ENCODE measurements around the gene C19orf25.

The C19orf25 gene

DNA sequence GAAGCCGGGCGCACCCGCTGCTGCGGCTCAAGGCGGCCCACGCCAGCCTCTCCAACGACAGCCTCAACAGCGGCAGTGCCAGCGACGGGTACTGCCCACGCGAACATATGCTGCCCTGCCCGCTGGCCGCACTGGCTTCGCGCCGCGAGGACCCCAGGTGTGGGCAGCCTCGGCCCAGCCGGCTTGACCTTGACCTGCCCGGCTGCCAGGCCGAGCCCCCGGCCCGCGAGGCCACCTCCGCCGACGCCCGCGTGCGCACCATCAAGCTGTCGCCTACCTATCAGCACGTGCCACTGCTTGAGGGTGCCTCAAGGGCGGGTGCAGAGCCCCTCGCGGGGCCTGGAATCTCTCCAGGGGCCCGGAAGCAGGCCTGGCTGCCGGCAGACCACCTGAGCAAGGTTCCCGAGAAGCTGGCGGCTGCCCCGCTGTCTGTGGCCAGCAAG, 13.0 kb downstream of the C19orf25 start:
- Histone ChIP-seq H3K9ac (no peak overlapping the region), H3K27ac (no peak overlapping the region), H3K36me3 (ENCODE audit: control insufficient read depth, insufficient read depth, low read length) (no peaks in the 10 kb centered on the region), H3K4me1 (peaks cover 14% of the 10 kb centered on the region), H3K4me3 (ENCODE audit: low read depth, low read length) (no peak overlapping the region), H3K4me2 (ENCODE audit: low read length) (no peak overlapping the region), H2AFZ (no peak overlapping the region), H3K9me3 (ENCODE audit: control insufficient read depth, low read length) (no peaks in the 10 kb centered on the region), H3K79me2 (peaks cover 10% of the 10 kb centered on the region), H3K27me3 (ENCODE audit: control insufficient read depth, insufficient read depth, low read length) (peaks cover 11% of the 10 kb centered on the region)
- TF ChIP-seq, protein P1, sequence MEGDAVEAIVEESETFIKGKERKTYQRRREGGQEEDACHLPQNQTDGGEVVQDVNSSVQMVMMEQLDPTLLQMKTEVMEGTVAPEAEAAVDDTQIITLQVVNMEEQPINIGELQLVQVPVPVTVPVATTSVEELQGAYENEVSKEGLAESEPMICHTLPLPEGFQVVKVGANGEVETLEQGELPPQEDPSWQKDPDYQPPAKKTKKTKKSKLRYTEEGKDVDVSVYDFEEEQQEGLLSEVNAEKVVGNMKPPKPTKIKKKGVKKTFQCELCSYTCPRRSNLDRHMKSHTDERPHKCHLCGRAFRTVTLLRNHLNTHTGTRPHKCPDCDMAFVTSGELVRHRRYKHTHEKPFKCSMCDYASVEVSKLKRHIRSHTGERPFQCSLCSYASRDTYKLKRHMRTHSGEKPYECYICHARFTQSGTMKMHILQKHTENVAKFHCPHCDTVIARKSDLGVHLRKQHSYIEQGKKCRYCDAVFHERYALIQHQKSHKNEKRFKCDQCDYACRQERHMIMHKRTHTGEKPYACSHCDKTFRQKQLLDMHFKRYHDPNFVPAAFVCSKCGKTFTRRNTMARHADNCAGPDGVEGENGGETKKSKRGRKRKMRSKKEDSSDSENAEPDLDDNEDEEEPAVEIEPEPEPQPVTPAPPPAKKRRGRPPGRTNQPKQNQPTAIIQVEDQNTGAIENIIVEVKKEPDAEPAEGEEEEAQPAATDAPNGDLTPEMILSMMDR (IDR thresholded peaks at IDR 0.05) = no peak

DNA sequence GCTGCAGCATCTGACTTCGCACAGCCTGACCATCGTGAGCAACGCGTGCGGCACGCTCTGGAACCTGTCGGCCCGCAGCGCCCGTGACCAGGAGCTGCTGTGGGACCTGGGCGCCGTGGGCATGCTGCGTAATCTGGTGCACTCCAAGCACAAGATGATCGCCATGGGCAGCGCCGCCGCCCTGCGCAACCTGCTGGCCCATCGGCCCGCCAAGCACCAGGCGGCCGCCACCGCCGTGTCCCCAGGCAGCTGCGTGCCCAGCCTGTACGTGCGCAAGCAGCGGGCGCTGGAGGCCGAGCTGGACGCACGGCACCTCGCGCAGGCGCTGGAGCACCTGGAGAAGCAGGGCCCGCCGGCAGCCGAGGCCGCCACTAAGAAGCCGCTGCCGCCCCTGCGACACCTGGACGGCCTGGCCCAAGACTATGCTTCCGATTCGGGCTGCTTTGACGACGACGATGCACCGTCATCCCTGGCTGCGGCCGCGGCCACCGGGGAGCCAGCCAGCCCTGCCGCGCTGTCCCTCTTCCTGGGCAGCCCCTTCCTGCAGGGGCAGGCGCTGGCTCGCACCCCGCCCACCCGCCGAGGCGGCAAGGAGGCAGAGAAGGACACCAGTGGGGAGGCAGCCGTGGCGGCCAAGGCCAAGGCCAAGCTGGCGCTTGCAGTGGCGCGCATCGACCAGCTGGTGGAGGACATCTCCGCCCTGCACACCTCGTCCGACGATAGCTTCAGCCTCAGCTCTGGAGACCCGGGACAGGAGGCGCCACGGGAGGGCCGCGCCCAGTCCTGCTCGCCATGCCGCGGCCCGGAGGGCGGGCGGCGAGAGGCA, 13.6 kb downstream of the C19orf25 start:
- Histone ChIP-seq H3K27ac (no peak overlapping the region), H3K79me2 (peaks cover 10% of the 10 kb centered on the region), H3K9me3 (ENCODE audit: control insufficient read depth, low read length) (no peaks in the 10 kb centered on the region), H3K4me2 (ENCODE audit: low read length) (no peak overlapping the region), H3K4me3 (ENCODE audit: low read depth, low read length) (no peak overlapping the region), H3K27me3 (ENCODE audit: control insufficient read depth, insufficient read depth, low read length) (peaks cover 11% of the 10 kb centered on the region), H3K9ac (no peak overlapping the region), H3K36me3 (ENCODE audit: control insufficient read depth, insufficient read depth, low read length) (no peaks in the 10 kb centered on the region), H3K4me1 (peaks cover 14% of the 10 kb centered on the region), H2AFZ (no peak overlapping the region)
- TF ChIP-seq, protein P1 (IDR thresholded peaks at IDR 0.05) = peak; percentile 10

DNA sequence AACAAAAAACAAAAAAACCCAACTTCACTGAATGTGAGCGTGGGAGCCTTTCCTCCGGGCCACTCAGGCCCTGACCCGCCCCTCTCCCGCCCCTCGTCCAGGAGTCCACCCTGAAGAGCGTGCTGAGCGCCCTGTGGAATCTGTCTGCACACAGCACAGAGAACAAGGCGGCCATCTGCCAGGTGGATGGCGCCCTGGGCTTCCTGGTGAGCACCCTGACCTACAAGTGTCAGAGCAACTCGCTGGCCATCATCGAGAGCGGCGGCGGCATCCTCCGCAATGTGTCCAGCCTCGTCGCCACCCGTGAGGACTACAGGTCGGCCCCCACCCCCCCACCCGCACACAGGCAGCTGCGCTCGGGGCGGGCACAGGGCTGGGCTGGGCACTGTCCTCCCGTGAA, 17.2 kb downstream of the C19orf25 start:
- H3K36me3 ChIP-seq (ENCODE audit: control insufficient read depth, insufficient read depth, low read length) = no peaks in the 10 kb centered on the region
- no peak overlapping the region for H2AFZ ChIP-seq
- H3K9ac ChIP-seq = no peak overlapping the region
- no peak overlapping the region for H3K4me3 ChIP-seq (ENCODE audit: low read depth, low read length)
- no peak overlapping the region for H3K27ac ChIP-seq
- H3K27me3 ChIP-seq (ENCODE audit: control insufficient read depth, insufficient read depth, low read length) = no peaks in the 10 kb centered on the region
- H3K4me1 ChIP-seq = peaks cover 2% of the 10 kb centered on the region
- no peaks in the 10 kb centered on the region for H3K9me3 ChIP-seq (ENCODE audit: control insufficient read depth, low read length)
- no peak overlapping the region for H3K4me2 ChIP-seq (ENCODE audit: low read length)
- peaks cover 10% of the 10 kb centered on the region for H3K79me2 ChIP-seq
- TF ChIP-seq, protein P1 (IDR thresholded peaks at IDR 0.05) = no peak

DNA sequence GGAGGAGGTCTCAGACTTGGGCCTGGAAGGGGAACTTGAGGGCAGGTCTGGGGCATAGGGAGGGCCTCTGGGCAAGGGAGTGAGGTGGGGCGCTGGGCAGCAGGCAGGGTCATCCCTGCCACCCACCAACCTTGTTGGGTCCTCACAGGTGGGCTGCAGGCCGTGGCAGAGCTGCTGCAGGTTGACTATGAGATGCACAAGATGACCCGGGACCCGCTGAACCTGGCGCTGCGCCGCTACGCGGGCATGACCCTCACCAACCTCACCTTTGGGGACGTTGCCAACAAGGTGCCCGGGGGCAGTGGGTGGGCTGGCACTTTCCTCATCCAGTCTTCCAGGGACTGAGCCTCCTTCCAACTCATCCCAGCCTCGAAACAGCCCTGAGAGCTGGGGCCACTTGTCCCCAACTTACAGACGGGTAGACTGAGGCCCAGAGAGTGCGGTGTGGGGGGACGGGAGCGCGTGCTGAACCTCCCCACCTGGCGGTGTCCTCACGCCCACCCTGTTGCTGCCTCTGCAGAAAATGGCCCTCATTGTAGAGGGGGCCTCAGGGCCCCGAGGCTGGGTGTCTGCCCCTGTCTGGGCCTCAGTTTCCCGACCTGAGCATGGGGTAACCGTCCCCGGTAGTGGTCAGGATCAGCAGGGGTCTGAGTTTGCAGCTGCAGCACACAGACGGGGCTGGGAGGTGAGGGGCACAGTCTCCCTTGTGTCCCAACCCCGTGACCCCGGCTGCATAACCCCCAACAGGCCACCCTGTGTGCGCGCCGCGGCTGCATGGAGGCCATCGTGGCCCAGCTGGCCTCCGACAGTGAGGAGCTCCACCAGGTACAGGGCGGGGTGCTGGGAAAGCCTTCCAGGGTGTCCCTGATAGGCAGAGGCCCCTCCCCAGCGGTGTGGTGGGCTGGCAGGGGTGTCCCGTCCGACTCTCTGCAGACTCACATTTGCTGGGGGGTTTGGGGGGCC, 18.7 kb downstream of the C19orf25 start:
- H3K36me3 ChIP-seq (ENCODE audit: control insufficient read depth, insufficient read depth, low read length) = no peaks in the 10 kb centered on the region
- H2AFZ ChIP-seq = no peak overlapping the region
- H3K4me3 ChIP-seq (ENCODE audit: low read depth, low read length) = no peak overlapping the region
- TF ChIP-seq, protein P1 (IDR thresholded peaks at IDR 0.05) = no peak
- no peak overlapping the region for H3K9ac ChIP-seq
- H3K4me2 ChIP-seq (ENCODE audit: low read length) = no peak overlapping the region
- no peaks in the 10 kb centered on the region for H3K9me3 ChIP-seq (ENCODE audit: control insufficient read depth, low read length)
- H3K27ac ChIP-seq = no peak overlapping the region
- no peaks in the 10 kb centered on the region for H3K27me3 ChIP-seq (ENCODE audit: control insufficient read depth, insufficient read depth, low read length)
- peaks cover 4% of the 10 kb centered on the region for H3K79me2 ChIP-seq
- H3K4me1 ChIP-seq = peaks cover 3% of the 10 kb centered on the region

Data from parathyroid adenoma (tissue), 2 donors.